ENCODE data around the gene ACTMAP. TPM values are rescaled to one million over a fixed set of nuclear protein-coding genes. Genes with fewer than 3 reads are reported as not detected.

ACTMAP gene
- total and polyA plus RNA-seq, 2 of the 8 experiments (the other 6 are each of a cell fraction or from before 2014, with no cell fraction given): 24.1 to 26.5 TPM

- H3K23ac ChIP-seq (ENCODE audit: insufficient read length): no peak overlapping the region
- no peaks in the 10 kb centered on the region for H3K9me3 ChIP-seq (ENCODE audit: insufficient read depth in 2 of 2, low read depth in 1 of 2, low read length in 1 of 2)
- H4K8ac ChIP-seq (ENCODE audit: extremely low read depth, insufficient read depth, low read length): peak overlapping the region; percentile 89; the same call in 1 of the 2 replicates
- no peaks in the 10 kb centered on the region for H3K79me2 ChIP-seq (ENCODE audit: control insufficient read depth in 1 of 2, insufficient read depth in 2 of 2, low read length in 2 of 2)
- peak overlapping the region; percentile 95 for H3K18ac ChIP-seq (ENCODE audit: extremely low read depth, low read length)
- 0 out of 2 replicates have a peak overlapping the region, but pooled peaks have one; percentile 59 for H2AFZ ChIP-seq (ENCODE audit: low read length)
- POLR2A ChIA-PET (ENCODE audit: partially characterized antibody): interaction anchor here (0.9 to 17.9 kb wide), 14 partner anchors 10 to 486 kb away, joined by 3 to 399 read pairs (median 6); partner anchors contain the start of genes ACTMAP, EGLN2, HNRNPUL1 and NUMBL
- H3K4ac ChIP-seq (replicated peaks; ENCODE audit: insufficient read length, low read depth, low read length): peak overlapping the region; percentile 20
- H3K14ac ChIP-seq (ENCODE audit: insufficient read length): peak overlapping the region; percentile 14
- H2BK12ac ChIP-seq (ENCODE audit: low read depth, low read length): peak overlapping the region; percentile 95; the same call in 1 of the 2 replicates
- H3K4me3 ChIP-seq (ENCODE audit: extremely low read depth in 1 of 4, insufficient read depth in 2 of 4, low read depth in 3 of 4, low read length in 4 of 4): peak overlapping the region; percentile 71 to 90 (median 86)
- H3K9ac ChIP-seq (replicated peaks in 1 of 4; ENCODE audit: extremely low read depth in 1 of 4, low read depth in 3 of 4, low read length in 3 of 4): peak overlapping the region; percentile 82 to 99 (median 88)
- H3K79me1 ChIP-seq (ENCODE audit: low read depth, low read length): no peaks in the 10 kb centered on the region
- H2BK5ac ChIP-seq (ENCODE audit: low read depth, low read length): peak overlapping the region; percentile 97
- H3K36me3 ChIP-seq (ENCODE audit: control insufficient read depth in 2 of 4, insufficient read depth in 4 of 4, low read length in 3 of 4): no peaks in the 10 kb centered on the region
- no peak for DNase-seq (ENCODE audit: low read depth in 1 of 2, low spot score in 2 of 2)
- peak overlapping the region; percentile 87 for H4K5ac ChIP-seq (ENCODE audit: insufficient read length, low read depth, low read length)
- CTCF ChIA-PET (ENCODE audit: partially characterized antibody): interaction anchor here (0.6 to 3.9 kb wide), 7 partner anchors 19 to 1825 kb away, joined by 3 to 29 read pairs (median 3); partner anchors contain the start of gene EGLN2
- H4K91ac ChIP-seq (replicated peaks; ENCODE audit: insufficient read length, low read length): no peak overlapping the region
- H3K4me2 ChIP-seq (ENCODE audit: insufficient read depth in 1 of 2, low read depth in 2 of 2, low read length in 2 of 2): peak overlapping the region; percentile 94 to 96
- peaks cover 0 to 14% (median 6%) of the 10 kb centered on the region in 4 experiments; a peak in 6 of 7 replicates for H3K4me1 ChIP-seq (replicated peaks in 1 of 4; ENCODE audit: control insufficient read depth in 3 of 4, insufficient read depth in 4 of 4, low read length in 3 of 4)
- peak overlapping the region; percentile 99 for H2BK15ac ChIP-seq (ENCODE audit: low read length)
- peak overlapping the region; percentile 99 for H3K27ac ChIP-seq (ENCODE audit: low read depth, low read length)
- no peak overlapping the region; the same call in 1 of the 2 replicates for H2BK20ac ChIP-seq (ENCODE audit: low read length)
- FAIRE-seq: no peak
- H3K56ac ChIP-seq (replicated peaks; ENCODE audit: insufficient read length, low read depth, low read length): no peak overlapping the region
- H2AK5ac ChIP-seq (ENCODE audit: low read depth, low read length): peak overlapping the region; percentile 91
- peaks cover 8% of the 10 kb centered on the region; the same call in 1 of the 2 replicates for H3K23me2 ChIP-seq (ENCODE audit: low read depth, low read length)
- H2BK120ac ChIP-seq (replicated peaks; ENCODE audit: low read depth, low read length): peak overlapping the region; percentile 7
- H3K27me3 ChIP-seq (replicated peaks in 1 of 4; ENCODE audit: control insufficient read depth in 3 of 4, extremely low read depth in 1 of 4, insufficient read depth in 3 of 4, low read length in 3 of 4): no peaks in the 10 kb centered on the region
- 5% methylated on average over 10 of the region's 10 CpGs; no CpG with 5 or more reads in 1 of the 2 experiments for WGBS, 2 experiments (ENCODE audit: extremely low coverage in 1 of 2, insufficient coverage in 1 of 2, insufficient read length in 1 of 2, insufficient replicate concordance in 2 of 2, low coverage in 1 of 2, low lambda C conversion rate in 2 of 2, missing lambda C conversion rate in 1 of 2)
- no peaks in the 10 kb centered on the region for H4K20me1 ChIP-seq (replicated peaks in 1 of 2; ENCODE audit: control insufficient read depth in 1 of 2, insufficient read depth in 2 of 2, low read length in 2 of 2)
- TF ChIP-seq RAD21 (IDR thresholded peaks at IDR 0.05 in 1 of 2, conservative IDR thresholded peaks at IDR 0.05 in 1 of 2; ENCODE audit: low read depth in 2 of 2, low read length in 2 of 2): no peak
- TF ChIP-seq NANOG (IDR thresholded peaks at IDR 0.05; ENCODE audit: insufficient read depth, low read depth, low read length, poor library complexity, severe bottlenecking): no peak
- TF ChIP-seq POLR2A (IDR thresholded peaks at IDR 0.05; ENCODE audit: control extremely low read depth in 1 of 2, low read depth in 2 of 2, low read length in 2 of 2): peak in 1 of 2 experiments; percentile 89; a peak in 2 of 3 replicates
- TF ChIP-seq BACH1 (IDR thresholded peaks at IDR 0.05; ENCODE audit: low read length): no peak
- 0 out of 2 replicates have a peak, but pooled peaks have one; percentile 74 for TF ChIP-seq RBBP5 (IDR thresholded peaks at IDR 0.05; ENCODE audit: borderline replicate concordance, low read depth, low read length)
- no peak for TF ChIP-seq POU5F1 (IDR thresholded peaks at IDR 0.05; ENCODE audit: low read depth, low read length)
- no peak for TF ChIP-seq EGR1 (IDR thresholded peaks at IDR 0.05; ENCODE audit: borderline replicate concordance, low read depth, low read length)
- TF ChIP-seq CTCF (IDR thresholded peaks at IDR 0.05; ENCODE audit: control extremely low read depth in 1 of 3, insufficient read depth in 1 of 3, low read depth in 1 of 3, low read length in 3 of 3): no peak
- TF ChIP-seq KDM4A (IDR thresholded peaks at IDR 0.05; ENCODE audit: low read depth, low read length, severe bottlenecking): no peak
- TF ChIP-seq MAFK (IDR thresholded peaks at IDR 0.05; ENCODE audit: low read depth, low read length): no peak
Measured at GRCh38 chr19:40777645-40777936, 27.3 kb upstream of the ACTMAP start.

Data from H1 (cell line).